CD4-positive, alpha-beta T cell treated with Interleukin-1 beta for 1 hour (primary cell): ENCODE results near the gene KDM4D.
"Not testable (repeated sequence)": the region's sequence is repeated elsewhere in the genome, so short reads cannot be mapped to it uniquely, and the experiment has no call there.

ENCODE experiments used
- DNase-seq, 2 donors: peaks; one replicate each; pipeline ENCODE4 v3.0.0-alpha.2; 2020 to 2022

The KDM4D gene

DNA sequence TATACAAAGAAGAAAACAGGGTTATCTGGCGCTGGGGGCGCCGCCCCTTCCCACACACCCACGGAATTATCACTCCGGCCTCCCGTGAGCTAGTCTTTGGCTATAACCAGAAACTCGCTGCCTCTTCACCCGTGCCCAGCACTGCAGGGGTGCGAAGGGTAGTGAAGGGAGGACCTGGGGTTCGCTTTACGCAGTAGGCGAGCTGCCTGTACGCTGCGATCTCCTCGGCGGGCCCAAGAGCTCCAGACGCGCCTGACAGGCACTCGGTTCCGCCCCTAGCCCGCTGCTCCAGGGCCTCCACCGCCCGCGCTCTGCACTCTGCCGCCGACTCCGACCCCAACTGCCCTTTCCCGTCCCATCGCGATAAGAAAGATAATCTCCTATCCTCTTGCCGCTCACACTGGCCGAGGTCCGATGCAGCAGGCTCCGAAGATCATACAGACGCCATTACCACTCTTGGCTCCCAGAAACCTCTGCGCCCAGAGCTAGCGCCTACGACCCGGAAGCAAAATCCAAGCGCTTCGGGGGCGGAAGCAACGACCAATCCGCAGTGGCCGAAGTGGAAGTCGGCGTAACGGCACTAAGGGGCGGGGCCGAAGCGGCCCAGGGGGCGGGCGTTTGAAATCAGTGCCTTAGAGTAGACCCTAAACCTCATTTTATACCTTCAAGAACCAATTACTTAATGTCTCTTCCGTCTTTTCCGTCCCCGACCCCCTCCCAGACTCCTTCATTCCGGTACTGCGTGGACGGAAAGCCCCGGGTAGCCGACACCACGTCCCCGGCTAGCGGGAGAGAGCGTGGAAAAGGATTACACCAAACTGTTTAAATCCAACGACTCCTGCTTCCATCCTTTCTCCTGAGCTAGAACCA, at the start of gene KDM4D, which contains the start of gene CWC15:
Gene KDM4D (plus strand): TSS at position 611 of the 870 bp plus-strand sequence. CDS start 23,664 bp downstream, outside the sequence.
Gene CWC15 (minus strand): TSS at position 458 of the 870 bp plus-strand sequence. CDS start 1,371 bp downstream, outside the sequence.
- peak; percentile 94 for DNase-seq

DNA sequence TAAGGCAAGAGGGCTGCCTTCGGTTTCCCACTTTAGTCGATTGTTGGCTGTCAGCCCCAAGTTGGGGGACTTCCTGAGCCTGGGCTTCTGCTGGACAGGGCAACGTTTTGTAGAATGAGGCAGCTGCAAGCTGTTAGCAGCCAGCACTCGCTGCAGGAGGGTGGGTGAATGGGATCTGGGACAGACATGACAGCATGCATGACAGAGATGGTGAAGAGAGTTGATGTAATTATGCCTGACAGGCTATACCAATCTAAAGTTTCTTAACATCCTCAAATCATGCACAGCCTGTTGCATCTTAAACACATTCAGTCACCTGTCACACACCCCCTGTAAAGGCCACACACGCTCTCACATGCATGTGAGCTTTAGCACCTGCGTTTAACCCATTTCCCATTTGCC, 49.3 kb upstream of the KDM4D start:
- DNase-seq, result no peak

DNA sequence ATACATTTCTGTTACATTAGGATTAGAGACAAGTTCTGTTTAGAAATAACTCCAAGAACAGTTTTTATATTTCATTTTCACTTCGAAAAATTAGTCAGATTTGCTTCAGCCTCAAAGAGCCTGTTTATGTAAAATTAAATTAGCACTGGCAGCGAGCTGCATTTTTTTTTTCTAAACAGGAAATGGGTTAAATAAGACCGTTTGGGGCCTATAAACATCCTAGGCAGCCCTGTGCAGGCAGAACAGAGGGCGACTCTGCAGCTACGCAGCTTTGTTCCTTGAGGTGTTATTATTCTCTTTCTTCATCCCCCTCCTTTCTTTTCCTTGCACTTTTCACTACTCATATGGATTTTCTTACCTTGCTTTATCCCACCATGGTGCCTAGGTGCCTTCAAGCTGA, 48.9 kb upstream of the KDM4D start:
- peak in 1 of 2 donors; percentile 21 for DNase-seq

GRCh38 chr11:94925422-94926270, 47.9 kb upstream of the KDM4D start:
- no peak for DNase-seq

GRCh38 chr11:94926271-94926625, 47.3 kb upstream of the KDM4D start:
- DNase-seq, result no peak

DNA sequence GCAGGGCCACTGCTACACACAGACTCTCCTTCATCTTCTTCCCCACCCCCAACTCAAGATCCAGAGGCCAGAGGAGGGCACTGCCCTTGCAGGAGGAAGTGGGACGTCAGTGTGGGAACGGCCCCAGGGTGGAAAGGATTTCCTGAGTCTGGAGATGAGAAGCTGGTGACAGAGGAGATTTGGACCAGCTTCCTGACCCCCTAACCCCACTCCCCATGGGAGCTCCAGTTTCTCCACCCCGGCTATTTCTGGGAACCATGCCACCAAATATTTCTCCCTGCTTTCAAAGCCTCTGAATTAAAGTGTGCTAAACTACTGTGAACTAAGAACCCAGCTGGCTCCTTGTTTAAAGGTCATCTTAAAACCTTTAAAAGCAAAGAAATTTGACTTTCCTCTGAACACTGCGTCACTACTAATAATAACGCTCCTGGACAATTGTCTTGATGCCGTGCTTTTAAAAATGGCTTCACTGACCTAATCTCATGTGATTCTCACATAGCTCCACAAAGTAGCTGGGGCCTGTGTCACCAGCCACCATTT, 46.7 kb upstream of the KDM4D start:
- DNase-seq, result no peak

DNA sequence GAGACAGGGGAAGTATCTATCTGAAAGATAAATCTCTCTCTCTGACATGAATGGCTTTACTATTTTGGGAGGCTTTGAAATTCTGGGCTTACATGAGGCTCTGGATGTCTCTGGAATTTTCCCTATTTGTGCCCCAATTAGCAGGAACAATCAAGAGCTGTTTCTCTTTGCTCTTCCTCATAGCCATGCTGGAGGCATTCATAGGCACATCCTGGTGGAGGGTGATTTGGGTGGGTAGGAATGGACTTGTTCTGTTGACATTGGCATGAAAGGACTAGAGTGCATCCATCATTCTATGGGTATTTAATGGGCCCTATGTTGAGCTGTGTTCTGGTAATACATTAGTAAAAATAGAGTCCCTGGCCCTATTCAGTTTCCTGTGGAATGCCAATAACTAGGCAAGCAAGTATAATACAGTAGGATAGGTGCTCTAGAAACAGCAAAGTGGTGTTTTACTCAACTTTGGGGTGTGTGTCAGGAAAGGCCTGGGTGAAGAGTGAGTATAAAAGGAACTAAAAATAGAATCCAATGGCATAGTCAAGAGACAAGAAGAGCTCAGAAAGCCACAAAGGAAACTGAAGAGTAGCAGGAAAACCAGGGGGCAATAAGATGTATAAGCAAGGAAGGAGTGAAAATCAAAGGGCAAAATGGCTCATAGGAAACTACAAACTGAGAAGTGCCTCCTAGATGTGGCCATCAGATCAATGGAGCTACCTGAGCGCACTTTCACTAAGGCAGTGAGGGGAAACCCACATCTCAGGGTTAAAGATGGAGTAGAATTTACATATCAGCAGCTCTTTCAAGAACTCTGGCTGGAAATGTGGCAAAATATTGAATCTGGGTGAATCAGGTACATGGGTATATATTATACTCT, 45.2 kb upstream of the KDM4D start:
- no peak for DNase-seq

GRCh38 chr11:94932072-94932471, 41.4 kb upstream of the KDM4D start:
- DNase-seq, result not testable (repeated sequence)

- no peak for DNase-seq
These were observed 41.0 kb upstream of the KDM4D start for GRCh38 chr11:94932503-94932902.

GRCh38 chr11:94933223-94934130, 40.0 kb upstream of the KDM4D start:
- no peak for DNase-seq

DNA sequence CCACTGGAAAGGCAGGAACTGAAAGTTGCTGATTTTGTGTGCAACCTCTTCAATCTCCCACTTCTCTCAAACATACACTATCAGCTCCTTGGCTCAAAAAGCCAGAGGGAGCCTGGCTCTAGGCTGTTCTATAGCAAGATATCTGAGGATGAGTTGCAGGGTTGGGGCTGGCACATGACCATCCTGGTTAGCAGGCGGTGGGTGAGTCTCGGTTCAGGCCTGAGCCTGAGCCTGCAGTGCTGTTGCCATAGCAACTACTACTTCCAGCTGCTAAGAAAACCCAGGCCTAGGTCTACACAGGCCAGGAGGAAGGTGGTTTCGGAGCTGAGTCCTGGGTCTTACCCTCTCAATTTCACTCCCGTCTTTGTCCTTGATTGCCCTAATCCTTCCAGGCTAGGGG, 39.1 kb upstream of the KDM4D start:
- DNase-seq, result no peak

- DNase-seq, result peak in 1 of 2 donors; percentile 22
These were observed 38.7 kb upstream of the KDM4D start for GRCh38 chr11:94934846-94935245.

DNA sequence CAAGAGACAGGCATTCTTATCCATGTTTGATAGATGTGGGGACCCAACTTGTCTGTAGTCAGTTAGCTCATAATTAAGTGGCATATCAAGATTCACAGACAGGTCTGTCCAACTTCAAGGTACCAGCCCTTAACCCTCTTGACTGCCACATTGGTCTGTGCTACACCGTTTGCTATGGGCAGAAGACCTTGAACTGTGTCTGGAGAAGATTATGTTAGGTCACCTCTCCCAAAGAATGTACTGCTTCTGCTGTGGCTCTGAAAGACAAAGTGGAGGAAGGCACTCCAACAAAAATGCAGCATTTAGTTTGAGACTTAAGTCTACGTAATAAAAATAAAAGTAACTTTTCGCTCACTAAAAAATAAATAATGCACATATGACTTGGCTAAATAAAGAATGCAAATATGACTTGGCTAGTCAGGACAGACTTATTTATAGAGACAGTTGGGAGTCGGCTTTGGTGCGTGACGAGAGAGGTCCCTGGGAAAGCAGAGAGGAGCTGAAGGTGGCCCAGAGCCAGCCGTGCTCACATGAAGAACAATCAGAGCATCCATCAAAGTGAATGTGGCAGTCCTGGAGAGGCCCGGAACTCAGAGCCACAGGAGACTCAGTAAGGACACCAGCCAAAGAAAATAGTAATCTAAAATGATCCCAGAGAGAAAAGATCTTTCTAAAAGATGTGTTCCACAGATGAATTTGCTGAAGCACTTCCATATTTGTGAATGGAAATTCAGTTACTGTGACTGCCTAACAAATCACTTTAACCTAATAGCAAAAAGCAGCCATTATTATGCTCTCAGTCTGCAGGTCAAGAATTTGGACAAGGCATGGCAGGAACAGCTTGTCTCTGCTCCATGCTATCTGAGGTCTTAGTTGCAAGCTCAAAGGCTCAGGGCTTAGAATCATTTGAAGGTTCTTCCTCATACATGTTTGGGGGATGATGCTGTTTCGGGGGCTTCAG, 35.1 kb upstream of the KDM4D start:
- no peak for DNase-seq

- DNase-seq, result no peak
These were observed 34.2 kb upstream of the KDM4D start for GRCh38 chr11:94939346-94939745.

DNA sequence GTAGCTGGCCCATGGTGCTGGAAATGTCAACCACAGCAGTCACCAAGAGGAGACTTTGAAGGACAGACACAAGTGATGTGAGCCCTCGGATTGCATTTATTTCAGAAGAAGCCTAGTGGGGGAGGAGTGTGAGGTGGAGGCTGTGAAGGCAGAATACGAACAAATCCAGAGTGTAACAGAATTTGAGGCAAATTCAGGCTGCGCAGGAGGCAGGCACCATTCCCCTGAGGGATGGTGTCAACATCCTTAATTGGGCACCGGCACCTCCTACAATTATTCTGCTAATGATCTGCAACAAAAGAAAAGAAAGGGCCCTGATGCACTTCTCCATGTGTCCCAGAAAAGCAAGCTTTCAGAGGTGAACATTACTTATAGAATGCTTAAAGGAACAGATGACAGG, 32.4 kb upstream of the KDM4D start:
- no peak for DNase-seq

GRCh38 chr11:94946812-94947211, 26.7 kb upstream of the KDM4D start:
- no peak for DNase-seq

DNA sequence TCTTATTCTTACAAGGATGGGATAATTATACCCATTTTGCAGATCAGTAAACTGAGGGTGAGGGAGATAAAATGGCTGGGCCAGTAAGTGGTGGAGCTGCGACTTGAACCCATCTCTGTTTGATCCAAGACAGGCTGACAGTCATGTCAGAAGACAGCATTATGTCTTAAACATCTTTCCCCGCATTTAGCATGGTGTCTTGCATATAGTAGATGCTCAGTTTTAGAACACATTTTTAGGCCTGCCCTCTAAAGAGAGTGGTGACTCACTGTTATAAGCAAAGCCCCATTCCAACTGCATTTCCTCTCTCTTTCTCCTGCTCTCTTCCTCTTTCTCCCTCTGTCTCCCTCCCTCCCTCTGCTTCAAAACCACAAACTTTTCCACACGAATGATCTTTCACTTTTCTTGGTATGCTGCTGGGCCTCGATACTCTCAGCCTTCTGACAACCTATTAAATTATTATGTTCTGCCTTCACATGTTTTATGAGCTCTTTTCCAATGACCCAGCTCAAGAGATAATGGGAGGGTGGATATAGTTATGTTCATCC, 25.4 kb upstream of the KDM4D start:
- DNase-seq, result no peak

- DNase-seq, result no peak
These were observed 18.8 kb upstream of the KDM4D start for GRCh38 chr11:94954753-94955152.

DNA sequence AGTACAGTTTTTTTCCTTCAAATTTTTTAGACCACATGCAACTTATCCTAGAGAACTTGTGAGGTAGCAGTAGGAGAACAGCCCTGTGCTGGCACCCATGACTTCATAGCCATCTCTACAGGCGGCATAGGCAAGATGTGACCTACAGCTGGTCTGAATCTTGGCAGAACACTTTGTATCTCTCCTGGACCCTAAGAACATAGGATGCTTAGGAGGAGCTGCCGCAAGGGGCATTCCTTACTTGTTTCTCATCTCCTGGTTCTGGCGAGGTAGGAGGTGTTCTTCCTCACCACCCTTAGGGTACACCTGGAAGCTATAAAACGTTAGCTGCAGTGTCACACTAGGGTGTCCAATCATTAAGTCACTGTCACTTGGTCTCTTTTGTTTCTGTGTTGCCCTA, 16.5 kb upstream of the KDM4D start:
- DNase-seq, result no peak
